OCI-LY7 (cell line): ENCODE measurements around the gene NCAPD3.

ENCODE experiments used
- CTCF ChIP-seq: fragments of 200-600 bp; sonication (generic); conservative IDR thresholded peaks from 2 replicates; pipeline ENCODE4 v1.5.1; 2014; ENCODE audit warnings: mild to moderate bottlenecking, antibody characterized with exemption, low read length, moderate library complexity, mixed read lengths
- EZH2phosphoT487 ChIP-seq: fragments of 200-600 bp; sonication (generic); IDR thresholded peaks from 2 replicates; pipeline ENCODE4 v1.6.1; 2018; ENCODE audit warnings: low read depth, borderline replicate concordance, mild to moderate bottlenecking, mixed run types, antibody characterized with exemption, low read length, moderate library complexity, mixed read lengths

GRCh38 chr11:134252346-134253187 lies 28.8 kb upstream of the NCAPD3 start:
- TF ChIP-seq CTCF (no peak), EZH2phosphoT487 (no peak)
